Duodenal mucosa (tissue), 2 donors: ENCODE data around the gene CR2.
A peak's percentile ranks its signal among the peaks of the same experiment; 100 is the strongest.
"Not testable (repeated sequence)": the region's sequence is repeated elsewhere in the genome, so short reads cannot be mapped to it uniquely, and the experiment has no call there.

Experiments
- H3K27ac ChIP-seq: one replicate; pipeline ENCODE4 v1.7.0; 2013; ENCODE audit warnings: low read depth, low read length
- H3K27me3 ChIP-seq, 2 donors: one replicate each; pipeline ENCODE4 v1.7.0; 2013; ENCODE audit warnings: low read length in 2 of 2, control low read depth in 1 of 2; ENCODE audit not compliant: insufficient read depth in 2 of 2, control insufficient read depth in 1 of 2
- H3K36me3 ChIP-seq, 2 donors: one replicate each; pipeline ENCODE4 v1.7.0; 2013; ENCODE audit warnings: low read length in 2 of 2, control low read depth in 1 of 2; ENCODE audit not compliant: insufficient read depth in 2 of 2, control insufficient read depth in 1 of 2
- H3K4me1 ChIP-seq, 2 donors: one replicate each; pipeline ENCODE4 v1.7.0; 2013; ENCODE audit warnings: low read length in 2 of 2, control low read depth in 1 of 2; ENCODE audit not compliant: insufficient read depth in 2 of 2, control insufficient read depth in 1 of 2
- H3K4me3 ChIP-seq, 2 donors: one replicate each; pipeline ENCODE4 v1.7.0; 2013; ENCODE audit warnings: low read length in 2 of 2, low read depth in 1 of 2
- H3K9ac ChIP-seq, 2 donors: one replicate each; pipeline ENCODE4 v1.7.0; 2013; ENCODE audit warnings: low read length in 2 of 2, low read depth in 1 of 2
- H3K9me3 ChIP-seq, 2 donors: one replicate each; pipeline ENCODE4 v1.7.0; 2013; ENCODE audit warnings: low read length in 2 of 2, control low read depth in 1 of 2; ENCODE audit not compliant: control insufficient read depth in 1 of 2

Gene CR2

DNA sequence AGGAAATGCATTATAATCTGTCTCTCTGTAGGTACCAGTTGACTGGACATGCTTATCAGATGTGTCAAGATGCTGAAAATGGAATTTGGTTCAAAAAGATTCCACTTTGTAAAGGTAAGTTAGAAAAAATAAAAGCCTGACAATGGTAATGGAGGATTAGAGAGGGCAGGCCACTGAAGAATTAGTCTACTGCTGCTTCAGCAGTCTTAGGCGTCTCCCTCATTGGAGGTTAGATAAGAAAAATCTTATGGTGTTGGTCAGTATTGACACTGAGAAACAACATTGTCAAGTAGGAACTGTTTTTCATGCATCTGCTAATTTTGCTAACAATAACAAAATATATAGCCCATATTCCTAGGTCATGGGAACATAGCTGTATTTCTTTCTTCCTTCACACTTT lies 20.1 kb downstream of the CR2 start:
- no peak overlapping the region for H3K9ac ChIP-seq
- no peak overlapping the region for H3K27ac ChIP-seq
- peaks cover 0 to 7% of the 10 kb centered on the region in 2 donors for H3K27me3 ChIP-seq
- no peaks in the 10 kb centered on the region for H3K36me3 ChIP-seq
- no peak overlapping the region for H3K4me3 ChIP-seq
- no peaks in the 10 kb centered on the region for H3K9me3 ChIP-seq
- no peaks in the 10 kb centered on the region for H3K4me1 ChIP-seq

DNA sequence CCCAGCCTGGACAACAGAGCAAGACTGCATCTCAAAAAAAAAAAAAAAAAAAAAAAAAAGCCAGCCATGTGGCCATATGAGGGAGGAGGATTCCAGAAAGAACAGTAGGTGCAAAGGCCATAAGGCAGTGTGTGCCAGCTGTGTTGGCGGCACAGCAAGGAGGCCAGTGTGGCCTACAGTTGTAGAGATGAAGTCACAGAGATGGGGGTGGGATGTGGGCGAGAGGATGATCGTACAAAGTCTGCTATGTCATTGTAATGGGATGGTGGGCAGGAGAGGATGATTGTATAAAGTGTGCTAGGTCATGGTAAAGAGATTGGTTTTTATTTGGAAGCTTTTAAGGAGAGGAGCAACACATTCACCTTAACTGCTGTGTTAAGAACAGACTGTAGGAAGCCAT lies 32.1 kb downstream of the CR2 start:
- no peak overlapping the region for H3K9ac ChIP-seq
- H3K4me1 ChIP-seq, result no peaks in the 10 kb centered on the region
- no peaks in the 10 kb centered on the region for H3K27me3 ChIP-seq
- no peaks in the 10 kb centered on the region for H3K9me3 ChIP-seq
- no peaks in the 10 kb centered on the region for H3K36me3 ChIP-seq
- H3K4me3 ChIP-seq, result no peak overlapping the region
- no peak overlapping the region for H3K27ac ChIP-seq

DNA sequence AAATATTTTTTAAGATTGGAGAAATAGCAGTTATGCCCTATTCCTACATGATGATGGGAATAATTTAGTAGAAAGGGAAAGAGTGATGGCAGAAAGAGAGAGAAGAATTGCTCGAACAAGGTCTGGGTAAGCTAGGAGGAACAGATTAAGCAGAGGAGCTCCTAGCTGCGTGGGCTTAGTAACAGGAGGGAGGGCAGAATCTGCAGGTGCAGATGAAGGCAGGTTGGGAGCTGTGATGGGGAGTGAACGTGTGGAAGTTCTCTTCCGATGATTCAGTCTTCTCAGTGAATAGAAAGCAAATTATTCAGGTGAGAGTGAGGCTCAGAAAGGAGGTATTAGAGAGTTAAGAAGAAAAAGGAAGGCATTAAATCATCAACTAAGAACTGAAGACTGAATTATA lies 33.5 kb downstream of the CR2 start:
- peaks cover under 1 to 5% of the 10 kb centered on the region in 2 donors for H3K27me3 ChIP-seq
- H3K27ac ChIP-seq, result no peak overlapping the region
- H3K36me3 ChIP-seq, result no peaks in the 10 kb centered on the region
- no peaks in the 10 kb centered on the region for H3K4me1 ChIP-seq
- H3K9ac ChIP-seq, result no peak overlapping the region
- no peaks in the 10 kb centered on the region for H3K9me3 ChIP-seq
- H3K4me3 ChIP-seq, result no peak overlapping the region

DNA sequence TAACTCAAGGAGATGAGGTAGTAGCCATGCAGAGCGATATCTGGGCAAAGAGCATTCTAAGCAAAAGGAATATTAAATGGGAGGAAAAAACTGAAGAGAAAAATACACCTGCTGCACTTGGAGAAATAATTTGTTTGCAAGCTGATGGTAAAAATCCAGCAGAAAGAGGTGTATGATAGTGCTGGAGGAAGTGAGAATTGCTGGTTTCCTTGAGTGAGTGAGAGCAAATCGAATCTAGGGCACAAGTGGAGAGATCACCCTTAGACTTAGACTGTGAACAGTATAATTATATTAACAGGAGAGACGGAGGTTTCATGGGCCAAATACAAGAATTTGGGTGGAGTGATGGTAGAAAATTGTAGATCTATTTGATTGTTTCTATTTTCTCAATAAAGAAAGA lies 39.1 kb downstream of the CR2 start:
- H3K4me3 ChIP-seq, result no peak overlapping the region
- H3K27me3 ChIP-seq, result peaks cover 32% of the 10 kb centered on the region in 2 donors
- no peak overlapping the region for H3K27ac ChIP-seq
- H3K9me3 ChIP-seq, result no peaks in the 10 kb centered on the region
- H3K36me3 ChIP-seq, result no peaks in the 10 kb centered on the region
- H3K4me1 ChIP-seq, result peaks cover 0 to 7% of the 10 kb centered on the region in 2 donors
- no peak overlapping the region for H3K9ac ChIP-seq

DNA sequence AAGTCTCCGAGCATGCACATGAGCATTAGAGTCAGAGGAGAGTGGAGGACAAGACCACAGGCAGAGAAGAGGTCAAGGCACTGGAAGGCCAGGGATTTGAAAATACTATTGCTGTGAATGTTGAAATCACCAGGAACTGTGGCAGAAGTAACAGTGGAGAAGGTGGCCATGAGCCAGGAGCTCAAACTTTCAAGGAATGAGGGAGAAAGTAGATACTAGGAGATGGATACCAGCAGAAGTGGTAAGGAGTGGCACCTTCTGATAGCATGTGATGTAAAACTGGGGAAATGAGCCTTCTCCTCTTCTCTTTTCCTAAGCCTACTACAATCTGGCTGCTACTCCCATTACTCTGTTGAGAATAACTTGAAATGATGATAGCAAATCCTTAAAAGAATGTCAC lies 40.0 kb downstream of the CR2 start:
- H3K9me3 ChIP-seq, result no peaks in the 10 kb centered on the region
- H3K27me3 ChIP-seq, result peaks cover 32 to 34% of the 10 kb centered on the region in 2 donors
- no peak overlapping the region for H3K9ac ChIP-seq
- no peaks in the 10 kb centered on the region for H3K36me3 ChIP-seq
- H3K4me1 ChIP-seq, result peaks cover 0 to 7% of the 10 kb centered on the region in 2 donors
- no peak overlapping the region for H3K4me3 ChIP-seq
- H3K27ac ChIP-seq, result no peak overlapping the region

DNA sequence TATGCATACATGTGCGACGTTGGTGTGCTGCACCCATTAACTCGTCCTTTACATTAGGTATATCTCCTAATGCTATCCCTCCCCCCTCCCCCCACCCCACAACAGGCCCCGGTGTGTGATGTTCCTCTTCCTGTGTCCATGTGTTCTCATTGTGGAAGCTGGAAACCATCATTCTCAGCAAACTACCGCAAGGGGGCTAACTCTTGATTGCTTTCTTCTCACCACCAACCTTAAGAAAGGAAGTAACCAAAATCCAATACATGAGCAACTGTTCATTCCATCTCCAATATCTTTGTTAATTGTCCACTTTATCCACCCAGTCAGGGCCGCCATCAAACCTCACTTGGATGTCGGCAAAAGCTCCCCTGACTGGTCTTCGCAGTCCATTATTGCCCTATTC lies 41.2 kb downstream of the CR2 start:
- H3K9ac ChIP-seq, H3K4me1 ChIP-seq, H3K36me3 ChIP-seq, H3K27ac ChIP-seq, H3K9me3 ChIP-seq: not testable (repeated sequence)
- Histone ChIP-seq H3K4me3 (peak overlapping the region in 1 of 2 donors; percentile 46), H3K27me3 (peaks cover 32 to 38% of the 10 kb centered on the region in 2 donors)

DNA sequence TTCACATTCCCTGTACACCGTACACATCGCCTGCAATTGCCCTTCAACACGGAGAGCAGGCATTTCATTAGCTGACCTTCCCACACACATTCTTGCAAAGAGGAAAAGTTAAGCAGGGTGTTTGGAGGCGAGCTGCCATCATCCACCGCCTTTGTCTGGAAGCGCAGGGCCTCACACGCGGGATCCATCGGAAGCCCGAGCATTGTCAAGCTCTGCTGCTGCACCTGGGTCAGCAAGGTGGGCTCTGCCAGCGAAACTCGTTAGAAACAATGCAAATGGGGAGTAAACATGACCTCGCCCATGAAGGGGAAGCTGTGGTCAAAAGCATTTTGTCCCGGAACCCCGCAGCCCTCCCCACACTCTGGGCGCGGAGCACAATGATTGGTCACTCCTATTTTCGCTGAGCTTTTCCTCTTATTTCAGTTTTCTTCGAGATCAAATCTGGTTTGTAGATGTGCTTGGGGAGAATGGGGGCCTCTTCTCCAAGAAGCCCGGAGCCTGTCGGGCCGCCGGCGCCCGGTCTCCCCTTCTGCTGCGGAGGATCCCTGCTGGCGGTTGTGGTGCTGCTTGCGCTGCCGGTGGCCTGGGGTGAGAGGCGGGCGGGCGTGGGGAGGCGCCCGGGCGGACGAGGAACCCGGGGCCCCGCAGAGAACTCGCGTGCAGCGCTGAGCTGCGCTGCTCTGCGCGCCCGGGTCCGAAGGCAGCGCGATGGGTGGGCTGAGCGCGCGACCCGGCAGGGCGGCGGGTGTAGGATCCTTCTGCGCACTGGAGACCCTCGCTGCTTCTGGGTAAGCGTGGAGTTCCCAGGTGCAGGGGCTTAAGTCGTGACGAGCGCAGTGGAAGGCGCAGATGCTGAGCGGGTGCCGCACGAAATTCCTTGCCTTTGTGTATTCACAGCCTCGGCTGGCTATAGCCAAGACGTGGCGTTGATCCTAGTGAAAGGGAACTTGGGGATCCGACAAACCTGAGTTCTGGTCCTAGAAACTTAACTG lies 42.0 kb downstream of the CR2 start, which contains the start of gene CR1:
Gene CR1, plus strand, starts transcription at position 357 of the 992 bp plus-strand sequence. Its CDS starts 111 bp downstream, at position 468.
- no peak within 1 kb of the TSS for H3K9ac ChIP-seq
- no peak within 1 kb of the TSS for H3K27ac ChIP-seq

DNA sequence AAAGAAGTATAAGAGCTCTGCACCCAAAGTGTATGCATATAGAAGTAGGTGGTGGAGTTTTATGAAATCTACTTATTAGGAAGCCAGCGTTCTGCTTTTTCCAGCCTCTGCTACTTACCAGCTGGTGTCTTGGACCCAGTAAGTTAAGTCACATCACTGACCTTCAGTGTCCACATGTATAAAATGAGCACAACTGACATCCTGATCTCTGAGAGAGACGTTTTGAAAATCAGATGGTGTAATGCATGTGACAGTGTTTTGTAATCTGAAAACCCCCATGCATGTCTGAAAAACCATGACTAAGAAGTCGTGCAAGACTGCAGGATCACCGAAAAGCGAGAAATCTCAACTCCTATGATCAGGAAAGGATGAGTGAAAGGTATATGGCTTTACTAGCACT lies 43.8 kb downstream of the CR2 start:
- H3K27me3 ChIP-seq, result peaks cover 31 to 43% of the 10 kb centered on the region in 2 donors
- H3K36me3 ChIP-seq, result no peaks in the 10 kb centered on the region
- H3K27ac ChIP-seq, result no peak overlapping the region
- peaks cover 0 to 7% of the 10 kb centered on the region in 2 donors for H3K4me1 ChIP-seq
- no peaks in the 10 kb centered on the region for H3K9me3 ChIP-seq
- H3K4me3 ChIP-seq, result no peak overlapping the region
- H3K9ac ChIP-seq, result no peak overlapping the region

More for the DNA sequence above, 42.0 kb downstream of the CR2 start, which contains the start of gene CR1:
- Histone ChIP-seq H3K4me3 (peak within 1 kb of the TSS; percentile 46 to 59), H3K9me3 (no peaks in the 10 kb centered on the region), H3K27me3 (peaks cover 32 to 39% of the 10 kb centered on the region in 2 donors), H3K4me1 (peaks cover 0 to 7% of the 10 kb centered on the region in 2 donors), H3K36me3 (no peaks in the 10 kb centered on the region)

DNA sequence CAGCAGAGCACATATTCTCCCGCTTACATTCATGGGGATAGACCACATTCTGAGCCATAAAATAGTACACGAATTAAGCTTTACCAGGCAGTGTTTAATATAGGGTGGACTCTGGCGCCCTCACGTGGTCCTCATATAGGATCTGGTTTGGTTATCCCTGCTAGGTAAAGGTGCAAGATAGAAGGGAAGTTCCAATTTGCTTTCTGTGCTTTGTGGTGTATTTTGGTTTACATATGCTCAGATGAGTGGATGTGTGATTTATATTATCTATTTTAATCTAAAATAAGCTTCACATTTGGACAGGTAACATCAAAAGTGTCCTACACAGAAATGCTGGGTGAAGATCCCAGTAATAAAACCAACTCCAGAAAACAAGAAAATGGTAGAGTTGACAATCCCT lies 45.4 kb downstream of the CR2 start:
- no peaks in the 10 kb centered on the region for H3K9me3 ChIP-seq
- H3K36me3 ChIP-seq, result no peaks in the 10 kb centered on the region
- H3K27me3 ChIP-seq, result peaks cover 20 to 42% of the 10 kb centered on the region in 2 donors
- no peak overlapping the region for H3K27ac ChIP-seq
- H3K4me1 ChIP-seq, result peaks cover 0 to 7% of the 10 kb centered on the region in 2 donors
- H3K9ac ChIP-seq, result no peak overlapping the region
- no peak overlapping the region for H3K4me3 ChIP-seq

DNA sequence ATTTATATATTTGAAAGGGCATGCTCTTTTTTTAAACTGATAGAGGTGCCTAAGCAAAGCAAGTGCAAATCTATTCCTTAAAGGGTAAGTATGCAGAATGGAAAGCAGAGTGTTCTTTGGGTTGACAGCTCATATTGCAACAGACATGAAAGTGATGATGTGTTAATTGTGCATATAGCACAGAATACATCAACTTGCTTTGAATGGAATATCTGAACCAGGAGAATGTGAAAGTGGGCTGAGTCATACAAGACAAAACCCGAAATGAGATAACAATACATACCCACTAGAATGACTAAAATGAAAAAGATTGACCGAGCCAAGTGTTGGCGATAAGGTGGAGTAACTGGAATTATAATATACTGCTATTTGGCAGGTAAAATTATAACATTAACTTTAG lies 46.2 kb downstream of the CR2 start:
- H3K27ac ChIP-seq, result no peak overlapping the region
- H3K4me3 ChIP-seq, result no peak overlapping the region
- H3K4me1 ChIP-seq, result peaks cover 0 to 7% of the 10 kb centered on the region in 2 donors
- H3K9me3 ChIP-seq, result no peaks in the 10 kb centered on the region
- H3K9ac ChIP-seq, result no peak overlapping the region
- H3K36me3 ChIP-seq, result no peaks in the 10 kb centered on the region
- peaks cover 20 to 39% of the 10 kb centered on the region in 2 donors for H3K27me3 ChIP-seq
